Measurements from ENCODE around the gene BSCL2.
"Not testable (repeated sequence)": the region's sequence is repeated elsewhere in the genome, so short reads cannot be mapped to it uniquely, and the experiment has no call there.

Gene BSCL2

GRCh38 chr11:62652161-62653006 is 54.8 kb downstream of the BSCL2 start:
- no peak for DNase-seq

GRCh38 chr11:62650283-62650682 is 56.9 kb downstream of the BSCL2 start:
- DNase-seq, result not testable (repeated sequence)

- no peak for DNase-seq
Measured at GRCh38 chr11:62649486-62649885, 57.7 kb downstream of the BSCL2 start.

GRCh38 chr11:62648967-62649364 is 58.3 kb downstream of the BSCL2 start:
- DNase-seq, result no peak

GRCh38 chr11:62648185-62648966 is 58.8 kb downstream of the BSCL2 start:
- DNase-seq, result no peak

- DNase-seq, result no peak
Measured at GRCh38 chr11:62647609-62648005, 59.6 kb downstream of the BSCL2 start.

GRCh38 chr11:62646825-62647608 is 60.2 kb downstream of the BSCL2 start:
- DNase-seq, result no peak

GRCh38 chr11:62645946-62646824 is 61.0 kb downstream of the BSCL2 start, which contains the start of gene GANAB:
Gene GANAB (minus strand): TSS chr11:62646613. CDS start chr11:62646599, 14 bp downstream.
- DNase-seq, result peak; percentile 97

- no peak for DNase-seq
Measured at GRCh38 chr11:62645671-62645945, 61.6 kb downstream of the BSCL2 start.

- DNase-seq, result no peak
Measured at GRCh38 chr11:62644220-62644619, 63.0 kb downstream of the BSCL2 start.

All from NCI-H1105 treated with DMSO at 0.1 percent for 48 hours (cell line).